ENCODE results near the gene HHATL. TPM values are rescaled to one million over a fixed set of nuclear protein-coding genes. Genes with fewer than 3 reads are reported as not detected.

Gene HHATL
- total RNA-seq, 4 donors from 2014 or later, result 2.3 TPM; not detected in 3

- H3K4me1 ChIP-seq, result peaks cover 26% of the 10 kb centered on the region
- no peaks in the 10 kb centered on the region for H3K9me3 ChIP-seq
- peak in 1 of 2 donors; percentile 62 for DNase-seq (ENCODE audit: low spot score in 2 of 2)
- peak within 1 kb of the TSS; percentile 52 for H3K27ac ChIP-seq
- 66% methylated on average over 23 of the region's 34 CpGs for WGBS
- TF ChIP-seq POLR2A (IDR thresholded peaks at IDR 0.05), result no peak
- TF ChIP-seq POLR2AphosphoS5 (IDR thresholded peaks at IDR 0.05), result no peak
- no peak for TF ChIP-seq CTCF (IDR thresholded peaks at IDR 0.05)
- no peak for TF ChIP-seq EP300 (IDR thresholded peaks at IDR 0.05)
- peak within 1 kb of the TSS; percentile 28 for H3K4me3 ChIP-seq
- peaks cover 8% of the 10 kb centered on the region for H3K27me3 ChIP-seq
- H3K36me3 ChIP-seq, result no peaks in the 10 kb centered on the region
Observed at GRCh38 chr3:42685363-42685881, 17.2 kb downstream of the HHATL start, which contains the start of gene KLHL40. KLHL40 (plus strand) TSS chr3:42685537; CDS start chr3:42685619, 82 bp downstream.

- Histone ChIP-seq H3K4me3 (no peak overlapping the region), H3K36me3 (no peaks in the 10 kb centered on the region), H3K9me3 (no peaks in the 10 kb centered on the region), H3K27ac (peak overlapping the region; percentile 52), H3K4me1 (peaks cover 26% of the 10 kb centered on the region), H3K27me3 (peaks cover 8% of the 10 kb centered on the region)
- peak in 1 of 2 donors; percentile 27 for DNase-seq (ENCODE audit: low spot score in 2 of 2)
- 87% methylated on average over 7 of the region's 7 CpGs for WGBS
- no peak for TF ChIP-seq EP300 (IDR thresholded peaks at IDR 0.05)
- TF ChIP-seq CTCF (IDR thresholded peaks at IDR 0.05), result no peak
- no peak for TF ChIP-seq POLR2A (IDR thresholded peaks at IDR 0.05)
- no peak for TF ChIP-seq POLR2AphosphoS5 (IDR thresholded peaks at IDR 0.05)
Observed at GRCh38 chr3:42684632-42685362, 17.8 kb downstream of the HHATL start.

- H3K27ac ChIP-seq, result peak overlapping the region; percentile 52
- H3K4me3 ChIP-seq, result no peak overlapping the region
- TF ChIP-seq CTCF (IDR thresholded peaks at IDR 0.05), result no peak
- TF ChIP-seq POLR2AphosphoS5 (IDR thresholded peaks at IDR 0.05), result peak in 1 of 3 donors; percentile 28
- no peak for TF ChIP-seq EP300 (IDR thresholded peaks at IDR 0.05)
- H3K4me1 ChIP-seq, result peaks cover 26% of the 10 kb centered on the region
- peaks cover 8% of the 10 kb centered on the region for H3K27me3 ChIP-seq
- H3K9me3 ChIP-seq, result no peaks in the 10 kb centered on the region
- DNase-seq (ENCODE audit: low spot score in 2 of 2), result peak in 1 of 2 donors; percentile 89
- 43% methylated on average over 10 of the region's 10 CpGs for WGBS
- no peaks in the 10 kb centered on the region for H3K36me3 ChIP-seq
Observed at GRCh38 chr3:42683875-42684598, 18.6 kb downstream of the HHATL start.

GRCh38 chr3:42682301-42683070, 20.1 kb downstream of the HHATL start:
- Histone ChIP-seq H3K4me1 (peaks cover 26% of the 10 kb centered on the region), H3K27ac (no peak overlapping the region)

More at GRCh38 chr3:42682301-42683070, 20.1 kb downstream of the HHATL start:
- peaks cover 8% of the 10 kb centered on the region for H3K27me3 ChIP-seq
- H3K9me3 ChIP-seq, result no peaks in the 10 kb centered on the region
- 79% methylated on average over 12 of the region's 12 CpGs for WGBS
- DNase-seq (ENCODE audit: low spot score in 2 of 2), result peak in 1 of 2 donors; percentile 68
- TF ChIP-seq CTCF (IDR thresholded peaks at IDR 0.05), result no peak
- no peak for TF ChIP-seq EP300 (IDR thresholded peaks at IDR 0.05)
- no peak for TF ChIP-seq POLR2A (IDR thresholded peaks at IDR 0.05)
- no peak for TF ChIP-seq POLR2AphosphoS5 (IDR thresholded peaks at IDR 0.05)
- H3K36me3 ChIP-seq, result no peaks in the 10 kb centered on the region
- no peak overlapping the region for H3K4me3 ChIP-seq

Data from suprapubic skin (tissue), 4 donors.